ENCODE results near the gene CORO7.

- TF ChIP-seq CTCF (IDR thresholded peaks at IDR 0.05 in 4 of 5, conservative IDR thresholded peaks at IDR 0.05 in 1 of 5) = no peak
- no peak for TF ChIP-seq POLR2A (IDR thresholded peaks at IDR 0.05)
Measured at GRCh38 chr16:4340443-4340842, 76.0 kb downstream of the CORO7 start.
